H1 (cell line): ENCODE measurements around the gene PET100.

Experiments
- ASH2L ChIP-seq: fragments of 200-600, 300-600 bp; sonication (generic); IDR thresholded peaks from one replicate; pipeline ENCODE4 v1.7.1; 2017; ENCODE audit warnings: low read length
- GABPA ChIP-seq: IDR thresholded peaks from 2 replicates; pipeline ENCODE4 v1.6.1; 2011; ENCODE audit warnings: mild to moderate bottlenecking, low read length, moderate library complexity, borderline replicate concordance; ENCODE audit not compliant: insufficient read depth
- POLR2AphosphoS5 ChIP-seq: IDR thresholded peaks from 2 replicates; pipeline ENCODE4 v1.6.1; 2011; ENCODE audit warnings: low read depth, low read length
- RFX5 ChIP-seq: IDR thresholded peaks from 2 replicates; pipeline ENCODE4 v1.6.1; 2011; ENCODE audit warnings: low read depth, low read length, improper control_type of control experiment, borderline replicate concordance
- TF ChIP-seq, protein P1 (sequence below), 3 experiments: IDR thresholded peaks; 1 replicate in 2 of 3; 2 replicates in 1 of 3; pipeline versions ENCODE4 v1.5.1 to v1.6.1; 2011; ENCODE audit warnings: low read length in 3 of 3, mild to moderate bottlenecking in 3 of 3, inconsistent platforms in 2 of 3, low read depth in 1 of 3, moderate library complexity in 1 of 3; ENCODE audit not compliant: insufficient read depth in 1 of 3; ENCODE audit errors: control extremely low read depth in 1 of 3
- TF ChIP-seq, protein P2 (sequence below): IDR thresholded peaks from 2 replicates; pipeline ENCODE4 v1.6.1; 2012; ENCODE audit warnings: inconsistent platforms

DNA sequence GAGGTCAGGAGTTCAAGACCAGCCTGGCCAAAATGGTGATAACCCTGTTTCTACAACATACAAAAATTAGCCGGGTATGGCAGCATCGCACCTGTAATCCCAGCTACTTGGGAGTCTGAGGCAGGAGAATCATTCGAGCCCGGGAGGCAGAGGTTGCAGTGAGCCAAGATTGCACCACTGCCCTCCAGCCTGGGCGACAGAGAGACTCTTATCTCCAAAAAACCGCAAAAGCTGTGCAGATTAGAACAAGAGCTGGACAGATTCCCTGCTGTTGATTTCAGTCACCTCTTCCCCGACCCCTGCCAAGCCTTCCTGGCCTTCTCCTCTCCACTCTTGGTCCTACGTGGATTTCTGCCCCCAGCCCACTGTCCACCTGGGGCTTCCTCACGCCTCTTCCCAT is 25.7 kb upstream of the PET100 start:
- TF ChIP-seq, protein P1, sequence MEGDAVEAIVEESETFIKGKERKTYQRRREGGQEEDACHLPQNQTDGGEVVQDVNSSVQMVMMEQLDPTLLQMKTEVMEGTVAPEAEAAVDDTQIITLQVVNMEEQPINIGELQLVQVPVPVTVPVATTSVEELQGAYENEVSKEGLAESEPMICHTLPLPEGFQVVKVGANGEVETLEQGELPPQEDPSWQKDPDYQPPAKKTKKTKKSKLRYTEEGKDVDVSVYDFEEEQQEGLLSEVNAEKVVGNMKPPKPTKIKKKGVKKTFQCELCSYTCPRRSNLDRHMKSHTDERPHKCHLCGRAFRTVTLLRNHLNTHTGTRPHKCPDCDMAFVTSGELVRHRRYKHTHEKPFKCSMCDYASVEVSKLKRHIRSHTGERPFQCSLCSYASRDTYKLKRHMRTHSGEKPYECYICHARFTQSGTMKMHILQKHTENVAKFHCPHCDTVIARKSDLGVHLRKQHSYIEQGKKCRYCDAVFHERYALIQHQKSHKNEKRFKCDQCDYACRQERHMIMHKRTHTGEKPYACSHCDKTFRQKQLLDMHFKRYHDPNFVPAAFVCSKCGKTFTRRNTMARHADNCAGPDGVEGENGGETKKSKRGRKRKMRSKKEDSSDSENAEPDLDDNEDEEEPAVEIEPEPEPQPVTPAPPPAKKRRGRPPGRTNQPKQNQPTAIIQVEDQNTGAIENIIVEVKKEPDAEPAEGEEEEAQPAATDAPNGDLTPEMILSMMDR (IDR thresholded peaks at IDR 0.05; ENCODE audit: control extremely low read depth in 1 of 3, insufficient read depth in 1 of 3, low read depth in 1 of 3, low read length in 3 of 3), result no peak
- TF ChIP-seq, protein P2, sequence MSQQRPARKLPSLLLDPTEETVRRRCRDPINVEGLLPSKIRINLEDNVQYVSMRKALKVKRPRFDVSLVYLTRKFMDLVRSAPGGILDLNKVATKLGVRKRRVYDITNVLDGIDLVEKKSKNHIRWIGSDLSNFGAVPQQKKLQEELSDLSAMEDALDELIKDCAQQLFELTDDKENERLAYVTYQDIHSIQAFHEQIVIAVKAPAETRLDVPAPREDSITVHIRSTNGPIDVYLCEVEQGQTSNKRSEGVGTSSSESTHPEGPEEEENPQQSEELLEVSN, result no peak
- no peak for TF ChIP-seq ASH2L
- no peak for TF ChIP-seq GABPA
- no peak for TF ChIP-seq RFX5
- no peak for TF ChIP-seq POLR2AphosphoS5
